NB4 (cell line): ENCODE data around the gene SLC12A6.

ENCODE experiments used
- DNase-seq: peaks from one replicate; pipeline ENCODE4 v3.0.0; 2010; ENCODE audit warnings: low read depth
- H3K4me3 ChIP-seq: one replicate; pipeline ENCODE4 v1.5.1; 2011; ENCODE audit warnings: mild to moderate bottlenecking, low read depth, low read length, moderate library complexity
- MYC ChIP-seq: IDR thresholded peaks from 2 replicates; pipeline ENCODE4 v1.6.1; 2011; ENCODE audit warnings: low read depth, low read length
- POLR2A ChIP-seq: IDR thresholded peaks from 2 replicates; pipeline ENCODE4 v1.6.1; 2011; ENCODE audit warnings: mild to moderate bottlenecking; ENCODE audit not compliant: insufficient read length; ENCODE audit errors: extremely low read depth
- TF ChIP-seq, protein P1 (sequence below): IDR thresholded peaks from 2 replicates; pipeline ENCODE4 v1.6.1; 2011; ENCODE audit warnings: low read depth, low read length
- TF ChIP-seq, protein P2 (sequence below): IDR thresholded peaks from one replicate; pipeline ENCODE4 v1.5.1; 2012; ENCODE audit warnings: low read depth, low read length

The SLC12A6 gene

DNA sequence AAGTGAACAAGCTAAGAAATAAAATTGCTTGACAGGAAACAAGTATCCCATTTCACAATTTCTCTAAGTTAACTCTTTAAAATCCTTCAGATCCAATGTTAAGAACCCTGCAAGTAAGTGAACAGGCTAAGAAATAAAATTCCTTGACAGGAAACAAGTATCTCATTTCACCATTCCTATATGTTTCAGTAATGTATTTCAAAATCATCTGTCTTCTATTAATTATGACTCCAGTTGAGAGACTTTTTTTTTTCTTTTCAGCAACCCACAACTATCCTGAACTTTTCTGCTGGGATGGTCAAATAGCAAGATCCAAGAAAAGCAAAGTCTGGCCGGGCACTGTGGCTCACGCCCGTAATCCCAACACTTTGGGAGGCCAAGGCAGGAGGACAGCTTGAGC is 2.4 kb upstream of the SLC12A6 start:
- no peak for DNase-seq
- no peak overlapping the region for H3K4me3 ChIP-seq
- TF ChIP-seq MYC (no peak), POLR2A (no peak)
- TF ChIP-seq, protein P1, sequence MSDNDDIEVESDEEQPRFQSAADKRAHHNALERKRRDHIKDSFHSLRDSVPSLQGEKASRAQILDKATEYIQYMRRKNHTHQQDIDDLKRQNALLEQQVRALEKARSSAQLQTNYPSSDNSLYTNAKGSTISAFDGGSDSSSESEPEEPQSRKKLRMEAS: no peak
- TF ChIP-seq, protein P2, sequence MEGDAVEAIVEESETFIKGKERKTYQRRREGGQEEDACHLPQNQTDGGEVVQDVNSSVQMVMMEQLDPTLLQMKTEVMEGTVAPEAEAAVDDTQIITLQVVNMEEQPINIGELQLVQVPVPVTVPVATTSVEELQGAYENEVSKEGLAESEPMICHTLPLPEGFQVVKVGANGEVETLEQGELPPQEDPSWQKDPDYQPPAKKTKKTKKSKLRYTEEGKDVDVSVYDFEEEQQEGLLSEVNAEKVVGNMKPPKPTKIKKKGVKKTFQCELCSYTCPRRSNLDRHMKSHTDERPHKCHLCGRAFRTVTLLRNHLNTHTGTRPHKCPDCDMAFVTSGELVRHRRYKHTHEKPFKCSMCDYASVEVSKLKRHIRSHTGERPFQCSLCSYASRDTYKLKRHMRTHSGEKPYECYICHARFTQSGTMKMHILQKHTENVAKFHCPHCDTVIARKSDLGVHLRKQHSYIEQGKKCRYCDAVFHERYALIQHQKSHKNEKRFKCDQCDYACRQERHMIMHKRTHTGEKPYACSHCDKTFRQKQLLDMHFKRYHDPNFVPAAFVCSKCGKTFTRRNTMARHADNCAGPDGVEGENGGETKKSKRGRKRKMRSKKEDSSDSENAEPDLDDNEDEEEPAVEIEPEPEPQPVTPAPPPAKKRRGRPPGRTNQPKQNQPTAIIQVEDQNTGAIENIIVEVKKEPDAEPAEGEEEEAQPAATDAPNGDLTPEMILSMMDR: no peak

DNA sequence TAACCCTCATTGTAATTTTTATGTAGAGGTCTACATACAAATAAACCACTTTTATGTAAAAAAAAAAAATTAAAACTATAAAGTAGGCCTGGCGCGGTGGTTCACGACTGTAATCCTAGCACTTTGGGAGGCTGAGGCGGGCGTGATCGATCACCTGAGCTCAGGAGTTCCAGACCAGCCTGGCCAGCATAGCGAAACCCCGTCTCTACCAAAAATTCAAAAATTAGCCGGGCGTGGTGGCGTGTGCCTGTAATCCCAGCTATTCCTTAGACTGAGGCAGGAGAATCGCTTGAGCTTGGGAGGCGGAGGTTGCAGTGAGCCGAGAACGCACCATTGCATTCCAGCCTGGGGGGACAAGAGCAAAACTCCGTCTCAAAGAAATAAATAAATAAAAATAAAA is 766 bp upstream of the SLC12A6 start:
- no peak for TF ChIP-seq POLR2A
- TF ChIP-seq, protein P2: no peak
- TF ChIP-seq MYC: no peak
- TF ChIP-seq, protein P1: no peak
- H3K4me3 ChIP-seq: peak overlapping the region; percentile 44
- no peak for DNase-seq

DNA sequence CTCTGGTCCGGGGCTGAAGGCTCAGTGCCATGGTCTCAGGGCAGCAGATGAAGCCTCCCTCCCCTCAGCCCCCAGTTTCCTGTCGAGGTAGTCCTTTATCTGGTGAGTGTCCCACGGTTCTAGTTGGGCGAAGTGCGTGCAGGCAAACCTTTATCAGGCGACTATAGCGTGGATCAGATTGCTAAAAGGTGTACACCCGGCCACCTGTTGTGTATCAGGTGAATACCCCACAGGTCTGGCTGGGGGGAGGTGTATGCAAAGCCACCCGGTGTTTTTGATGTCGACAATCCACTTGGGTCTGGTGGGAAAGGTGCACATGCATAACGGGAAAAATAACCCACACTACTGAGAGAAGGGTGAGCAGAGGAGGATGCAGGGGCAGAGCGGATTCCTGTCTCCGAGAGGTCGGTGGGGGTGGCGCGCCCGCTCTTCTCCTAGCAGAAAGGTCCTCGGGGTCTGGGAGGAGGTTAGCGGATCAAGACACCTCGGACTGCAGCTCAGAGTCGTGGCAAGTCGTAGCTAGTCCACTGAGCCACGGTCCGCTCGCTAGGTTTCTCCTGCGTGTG is 507 bp downstream of the SLC12A6 start:
- TF ChIP-seq, protein P1: no peak
- TF ChIP-seq MYC: no peak
- TF ChIP-seq, protein P2: no peak
- no peak for TF ChIP-seq POLR2A

DNA sequence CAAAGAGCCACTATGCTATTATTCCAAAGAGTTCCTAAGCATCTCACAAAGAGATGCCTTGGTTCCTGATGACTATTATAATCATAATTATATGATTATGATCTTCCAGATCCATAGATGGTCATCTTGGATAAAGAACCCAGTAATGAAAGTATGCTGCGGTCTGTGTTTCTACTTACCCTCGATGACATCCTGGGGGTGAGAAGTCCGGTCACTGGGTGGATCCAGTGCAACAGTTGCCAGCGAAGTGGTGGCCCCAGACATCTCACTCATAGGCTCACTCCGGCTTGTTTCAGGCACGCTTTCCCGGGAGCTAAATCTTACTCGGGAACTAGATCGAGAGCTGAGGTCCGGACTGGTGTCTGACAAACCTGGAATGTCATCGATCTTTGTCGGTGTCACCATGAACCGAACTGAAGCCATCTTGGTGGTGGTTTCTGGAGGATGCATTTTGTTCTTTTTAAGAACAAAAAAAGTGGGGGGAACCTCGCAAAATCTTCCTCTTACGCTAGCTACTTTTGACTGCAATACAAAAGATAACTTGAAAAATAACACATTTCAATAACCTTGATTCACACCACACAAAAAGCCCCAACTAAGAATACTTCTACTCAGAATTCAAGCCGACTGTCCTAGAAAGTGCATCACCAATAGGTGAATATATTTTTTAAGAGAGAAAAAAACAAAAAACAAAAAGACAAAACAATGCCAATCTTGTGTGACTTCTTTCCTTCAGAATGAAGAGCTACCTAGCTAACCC is 1.2 kb downstream of the SLC12A6 start:
- peak overlapping the region; percentile 72 for H3K4me3 ChIP-seq
- TF ChIP-seq, protein P1: no peak
- TF ChIP-seq MYC (no peak), POLR2A (no peak)
- TF ChIP-seq, protein P2: no peak
- DNase-seq: peak; percentile 27

More for the DNA sequence above, 507 bp downstream of the SLC12A6 start:
- peak; percentile 47 for DNase-seq
- H3K4me3 ChIP-seq: peak overlapping the region; percentile 72

DNA sequence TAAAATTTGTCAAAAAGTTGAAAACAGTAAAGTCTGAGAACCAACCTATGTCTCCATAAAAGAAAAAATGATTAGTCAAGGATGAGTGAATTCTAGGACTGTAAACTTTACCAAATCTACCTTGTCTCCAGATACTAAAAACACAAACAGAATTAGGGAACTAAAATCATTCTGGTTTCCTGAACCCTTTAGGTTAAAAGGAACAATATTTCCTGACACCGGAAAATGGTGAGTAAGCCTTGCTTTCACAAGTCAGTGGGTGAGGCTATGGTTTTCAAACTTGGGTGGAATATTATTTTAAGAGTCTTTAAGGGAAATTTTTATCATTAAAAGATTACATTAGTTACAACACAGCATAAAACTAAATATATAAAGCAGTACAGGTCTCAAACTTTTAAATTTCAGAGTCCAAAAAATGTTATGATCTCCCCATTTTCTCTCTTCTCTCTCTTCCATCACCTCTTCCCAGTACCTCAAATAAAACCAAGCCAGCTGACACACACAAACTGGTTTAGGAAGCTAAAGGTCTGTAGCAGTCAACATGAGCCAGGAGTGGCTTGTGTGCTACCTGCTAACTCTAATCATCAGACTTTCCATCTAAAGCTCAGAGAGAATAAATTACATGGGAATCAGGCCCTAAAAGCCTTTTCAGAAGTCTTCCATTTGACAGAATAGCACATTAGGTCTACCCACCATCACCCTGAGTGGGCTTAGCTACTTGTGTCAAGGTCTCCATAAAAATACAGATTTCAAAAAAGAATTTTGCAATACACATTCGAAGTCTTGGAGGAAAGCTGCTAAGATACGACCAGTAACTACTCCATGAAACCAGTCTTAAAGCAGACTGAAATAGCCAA is 2.2 kb downstream of the SLC12A6 start:
- peak; percentile 81 for DNase-seq
- peak overlapping the region; percentile 72 for H3K4me3 ChIP-seq
- TF ChIP-seq, protein P2: no peak
- 0 out of 2 replicates have a peak, but pooled peaks have one; percentile 10 for TF ChIP-seq MYC
